ENCODE data around the gene MRPS18B. TPM values are rescaled to one million over a fixed set of nuclear protein-coding genes. Genes with fewer than 3 reads are reported as not detected.

The MRPS18B gene
- total RNA-seq, 1 experiment from 2014 or later = 69.1 TPM

DNA sequence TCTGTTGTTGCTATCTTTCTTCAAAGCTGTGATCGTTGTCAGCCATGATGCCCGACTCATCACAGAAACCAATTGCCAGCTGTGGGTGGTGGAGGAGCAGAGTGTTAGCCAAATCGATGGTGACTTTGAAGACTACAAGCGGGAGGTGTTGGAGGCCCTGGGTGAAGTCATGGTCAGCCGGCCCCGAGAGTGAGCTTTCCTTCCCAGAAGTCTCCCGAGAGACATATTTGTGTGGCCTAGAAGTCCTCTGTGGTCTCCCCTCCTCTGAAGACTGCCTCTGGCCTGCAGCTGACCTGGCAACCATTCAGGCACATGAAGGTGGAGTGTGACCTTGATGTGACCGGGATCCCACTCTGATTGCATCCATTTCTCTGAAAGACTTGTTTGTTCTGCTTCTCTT lies 27.1 kb upstream of the MRPS18B start:
- H3K9me3 ChIP-seq (ENCODE audit: control insufficient read depth, insufficient read depth, low read depth, low read length) = no peaks in the 10 kb centered on the region
- no peak for DNase-seq (ENCODE audit: low read depth, low spot score)
- in situ Hi-C loops (cut with HindIII; ENCODE audit: low pct_unique_long_range_greater_than_20kb, low sequenced_read_pairs) = no loop called here
- H3K4me3 ChIP-seq (ENCODE audit: low read depth in 2 of 2, low read length in 2 of 2) = no peak overlapping the region
- TF ChIP-seq, protein P1, sequence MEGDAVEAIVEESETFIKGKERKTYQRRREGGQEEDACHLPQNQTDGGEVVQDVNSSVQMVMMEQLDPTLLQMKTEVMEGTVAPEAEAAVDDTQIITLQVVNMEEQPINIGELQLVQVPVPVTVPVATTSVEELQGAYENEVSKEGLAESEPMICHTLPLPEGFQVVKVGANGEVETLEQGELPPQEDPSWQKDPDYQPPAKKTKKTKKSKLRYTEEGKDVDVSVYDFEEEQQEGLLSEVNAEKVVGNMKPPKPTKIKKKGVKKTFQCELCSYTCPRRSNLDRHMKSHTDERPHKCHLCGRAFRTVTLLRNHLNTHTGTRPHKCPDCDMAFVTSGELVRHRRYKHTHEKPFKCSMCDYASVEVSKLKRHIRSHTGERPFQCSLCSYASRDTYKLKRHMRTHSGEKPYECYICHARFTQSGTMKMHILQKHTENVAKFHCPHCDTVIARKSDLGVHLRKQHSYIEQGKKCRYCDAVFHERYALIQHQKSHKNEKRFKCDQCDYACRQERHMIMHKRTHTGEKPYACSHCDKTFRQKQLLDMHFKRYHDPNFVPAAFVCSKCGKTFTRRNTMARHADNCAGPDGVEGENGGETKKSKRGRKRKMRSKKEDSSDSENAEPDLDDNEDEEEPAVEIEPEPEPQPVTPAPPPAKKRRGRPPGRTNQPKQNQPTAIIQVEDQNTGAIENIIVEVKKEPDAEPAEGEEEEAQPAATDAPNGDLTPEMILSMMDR (IDR thresholded peaks at IDR 0.05) = no peak
- no peak for TF ChIP-seq SIN3A (IDR thresholded peaks at IDR 0.05; ENCODE audit: borderline replicate concordance, insufficient read depth, low read depth, low read length)
- no peak for TF ChIP-seq TCF7L2 (IDR thresholded peaks at IDR 0.05; ENCODE audit: low read depth, low read length)
- TF ChIP-seq, protein P2, sequence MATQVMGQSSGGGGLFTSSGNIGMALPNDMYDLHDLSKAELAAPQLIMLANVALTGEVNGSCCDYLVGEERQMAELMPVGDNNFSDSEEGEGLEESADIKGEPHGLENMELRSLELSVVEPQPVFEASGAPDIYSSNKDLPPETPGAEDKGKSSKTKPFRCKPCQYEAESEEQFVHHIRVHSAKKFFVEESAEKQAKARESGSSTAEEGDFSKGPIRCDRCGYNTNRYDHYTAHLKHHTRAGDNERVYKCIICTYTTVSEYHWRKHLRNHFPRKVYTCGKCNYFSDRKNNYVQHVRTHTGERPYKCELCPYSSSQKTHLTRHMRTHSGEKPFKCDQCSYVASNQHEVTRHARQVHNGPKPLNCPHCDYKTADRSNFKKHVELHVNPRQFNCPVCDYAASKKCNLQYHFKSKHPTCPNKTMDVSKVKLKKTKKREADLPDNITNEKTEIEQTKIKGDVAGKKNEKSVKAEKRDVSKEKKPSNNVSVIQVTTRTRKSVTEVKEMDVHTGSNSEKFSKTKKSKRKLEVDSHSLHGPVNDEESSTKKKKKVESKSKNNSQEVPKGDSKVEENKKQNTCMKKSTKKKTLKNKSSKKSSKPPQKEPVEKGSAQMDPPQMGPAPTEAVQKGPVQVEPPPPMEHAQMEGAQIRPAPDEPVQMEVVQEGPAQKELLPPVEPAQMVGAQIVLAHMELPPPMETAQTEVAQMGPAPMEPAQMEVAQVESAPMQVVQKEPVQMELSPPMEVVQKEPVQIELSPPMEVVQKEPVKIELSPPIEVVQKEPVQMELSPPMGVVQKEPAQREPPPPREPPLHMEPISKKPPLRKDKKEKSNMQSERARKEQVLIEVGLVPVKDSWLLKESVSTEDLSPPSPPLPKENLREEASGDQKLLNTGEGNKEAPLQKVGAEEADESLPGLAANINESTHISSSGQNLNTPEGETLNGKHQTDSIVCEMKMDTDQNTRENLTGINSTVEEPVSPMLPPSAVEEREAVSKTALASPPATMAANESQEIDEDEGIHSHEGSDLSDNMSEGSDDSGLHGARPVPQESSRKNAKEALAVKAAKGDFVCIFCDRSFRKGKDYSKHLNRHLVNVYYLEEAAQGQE (IDR thresholded peaks at IDR 0.05; ENCODE audit: insufficient read depth in 1 of 2, low read depth in 2 of 2, low read length in 1 of 2) = no peak
- TF ChIP-seq POLR2AphosphoS5 (IDR thresholded peaks at IDR 0.05; ENCODE audit: low read depth, low read length) = no peak
- BruUV-seq (replicated peaks) = no TSS peak
- ATAC-seq = no peak
- no peaks in the 10 kb centered on the region for H3K27me3 ChIP-seq (ENCODE audit: control insufficient read depth, insufficient read depth, low read length)
- intact Hi-C loops (cut with micrococcal nuclease; ENCODE audit: unreplicated experiment) = no loop called here
- ChIA-PET CTCF (no interaction called here), POLR2A (no interaction called here)
- peaks cover 19% of the 10 kb centered on the region; the same call in 1 of the 2 replicates for H3K36me3 ChIP-seq (ENCODE audit: control insufficient read depth, insufficient read depth, low read length)
- H3K27ac ChIP-seq (ENCODE audit: low read length) = no peak overlapping the region
- no peaks in the 10 kb centered on the region for H3K4me1 ChIP-seq (ENCODE audit: control insufficient read depth, insufficient read depth, low read length)

DNA sequence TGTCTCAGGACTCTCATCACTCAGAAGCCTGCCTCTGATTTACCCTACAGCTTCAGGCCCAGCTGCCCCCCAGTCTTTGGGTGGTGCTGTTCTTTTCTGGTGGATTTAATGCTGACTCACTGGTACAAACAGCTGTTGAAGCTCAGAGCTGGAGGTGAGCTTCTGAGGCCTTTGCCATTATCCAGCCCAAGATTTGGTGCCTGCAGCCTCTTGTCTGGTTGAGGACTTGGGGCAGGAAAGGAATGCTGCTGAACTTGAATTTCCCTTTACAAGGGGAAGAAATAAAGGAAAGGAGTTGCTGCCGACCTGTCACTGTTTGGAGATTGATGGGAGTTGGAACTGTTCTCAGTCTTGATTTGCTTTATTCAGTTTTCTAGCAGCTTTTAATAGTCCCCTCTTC lies 26.6 kb upstream of the MRPS18B start:
- H3K4me1 ChIP-seq (ENCODE audit: control insufficient read depth, insufficient read depth, low read length) = no peaks in the 10 kb centered on the region
- no peaks in the 10 kb centered on the region for H3K27me3 ChIP-seq (ENCODE audit: control insufficient read depth, insufficient read depth, low read length)
- DNase-seq (ENCODE audit: low read depth, low spot score) (no peak), ATAC-seq (no peak)
- TF ChIP-seq, protein P2 (IDR thresholded peaks at IDR 0.05; ENCODE audit: insufficient read depth in 1 of 2, low read depth in 2 of 2, low read length in 1 of 2) = no peak
- TF ChIP-seq TCF7L2 (IDR thresholded peaks at IDR 0.05; ENCODE audit: low read depth, low read length) = no peak
- BruUV-seq (replicated peaks) = no TSS peak
- H3K36me3 ChIP-seq (ENCODE audit: control insufficient read depth, insufficient read depth, low read length) = peaks cover 18% of the 10 kb centered on the region; the same call in 1 of the 2 replicates
- POLR2A ChIA-PET = no interaction called here
- H3K4me3 ChIP-seq (ENCODE audit: low read depth in 2 of 2, low read length in 2 of 2) = no peak overlapping the region
- intact Hi-C loops (cut with micrococcal nuclease; ENCODE audit: unreplicated experiment) = no loop called here
- CTCF ChIA-PET = no interaction called here
- in situ Hi-C loops (cut with HindIII; ENCODE audit: low pct_unique_long_range_greater_than_20kb, low sequenced_read_pairs) = no loop called here
- H3K9me3 ChIP-seq (ENCODE audit: control insufficient read depth, insufficient read depth, low read depth, low read length) = no peaks in the 10 kb centered on the region
- no peak overlapping the region for H3K27ac ChIP-seq (ENCODE audit: low read length)
